HepG2 (cell line): ENCODE results near the gene NSFL1C. TPM values are rescaled to one million over a fixed set of nuclear protein-coding genes. Genes with fewer than 3 reads are reported as not detected.

Source experiments
- BCL6 ChIP-seq: IDR thresholded peaks from 2 replicates; pipeline ENCODE4 v1.6.1; 2016; ENCODE audit warnings: missing genetic modification reagents, missing compliant biosample characterization
- CEBPG ChIP-seq: IDR thresholded peaks from 2 replicates; pipeline ENCODE4 v1.6.1; 2016
- HIVEP1 ChIP-seq: sonication (generic); formaldehyde crosslinking; IDR thresholded peaks from 2 replicates; pipeline ENCODE4 v1.4.0; 2020; ENCODE audit warnings: mild to moderate bottlenecking, missing genetic modification reagents
- MAZ ChIP-seq, 2 experiments: sonication (generic) in 1 of 2; formaldehyde crosslinking in 1 of 2; IDR thresholded peaks; 2 replicates each; pipeline versions ENCODE4 v1.5.0 to v1.6.1; 2012 to 2020; ENCODE audit warnings: low read depth in 2 of 2, mild to moderate bottlenecking in 2 of 2, borderline replicate concordance in 1 of 2, improper control_type of control experiment in 1 of 2, low read length in 1 of 2, missing genetic modification reagents in 1 of 2, moderate library complexity in 1 of 2
- SRF ChIP-seq: IDR thresholded peaks from 2 replicates; pipeline ENCODE4 v1.6.1; 2011; ENCODE audit warnings: mild to moderate bottlenecking, low read depth, low read length, moderate library complexity
- TBX2 ChIP-seq: sonication (generic); formaldehyde crosslinking; IDR thresholded peaks from 2 replicates; pipeline ENCODE4 v1.5.0; 2020; ENCODE audit warnings: missing genetic modification reagents, mild to moderate bottlenecking, borderline replicate concordance
- XBP1 ChIP-seq: sonication (generic); formaldehyde crosslinking; IDR thresholded peaks from 2 replicates; pipeline ENCODE4 v1.5.0; 2020; ENCODE audit warnings: missing genetic modification reagents
- ZFP1 ChIP-seq: IDR thresholded peaks from 2 replicates; pipeline ENCODE4 v1.6.1; 2016
- ZNF335 ChIP-seq: sonication (generic); formaldehyde crosslinking; IDR thresholded peaks from 2 replicates; pipeline ENCODE4 v1.4.0; 2020; ENCODE audit warnings: missing genetic modification reagents
- ZNF749 ChIP-seq: sonication (generic); formaldehyde crosslinking; IDR thresholded peaks from 2 replicates; pipeline ENCODE4 v1.8.0; 2022; ENCODE audit warnings: mild to moderate bottlenecking, missing genetic modification reagents, moderate library complexity, borderline replicate concordance
- ZNF83 ChIP-seq: sonication (generic); formaldehyde crosslinking; IDR thresholded peaks from 2 replicates; pipeline ENCODE4 v1.4.0; 2020; ENCODE audit warnings: missing genetic modification reagents, mild to moderate bottlenecking, borderline replicate concordance
- ZSCAN22 ChIP-seq: sonication (generic); formaldehyde crosslinking; IDR thresholded peaks from 2 replicates; pipeline ENCODE4 v1.4.0; 2020; ENCODE audit warnings: mild to moderate bottlenecking, missing genetic modification reagents
- polyA plus RNA-seq, 8 experiments: library from polyadenylated mRNA; depleted of rRNA in 3 of 8; stranded (reverse) in 7 of 8; unstranded in 1 of 8; fragments of >200 nt; fragmentation: Illumina TruSeq in 4 of 8; extraction: Trizol in 4 of 8; gene quantifications; 2 replicates each; pipeline versions ENCODE4 v1.2.1 to v1.2.3, GENCODE V29; 2011 to 2016; ENCODE audit warnings: low read depth in 4 of 8, missing spikeins in 1 of 8, mixed read lengths in 1 of 8; ENCODE audit not compliant: insufficient read depth in 1 of 8
- total RNA-seq, 5 experiments: library from RNA; depleted of rRNA; stranded (reverse); fragments of >200 nt; fragmentation: Illumina TruSeq; extraction: Trizol; gene quantifications; 2 replicates each; pipeline ENCODE4 v1.2.3, GENCODE V29; 2016; ENCODE audit warnings: low read depth in 1 of 5
- TF ChIP-seq, protein P1 (sequence below): sonication (generic); formaldehyde crosslinking; IDR thresholded peaks from 2 replicates; pipeline ENCODE4 v1.8.1; 2022; ENCODE audit warnings: low read depth, mild to moderate bottlenecking, missing genetic modification reagents
- TF ChIP-seq, protein P2 (sequence below): sonication (generic); formaldehyde crosslinking; IDR thresholded peaks from 2 replicates; pipeline ENCODE4 v1.4.0; 2020; ENCODE audit warnings: mild to moderate bottlenecking, missing genetic modification reagents
- TF ChIP-seq, protein P3 (sequence below): sonication (generic); formaldehyde crosslinking; conservative IDR thresholded peaks from 2 replicates; pipeline ENCODE4 v1.5.0; 2020; ENCODE audit warnings: missing genetic modification reagents

The NSFL1C gene
- total and polyA plus RNA-seq, 2 of the 13 experiments (the other 11 are each of a cell fraction or from before 2014, with no cell fraction given): 22.9 to 62.7 TPM

DNA sequence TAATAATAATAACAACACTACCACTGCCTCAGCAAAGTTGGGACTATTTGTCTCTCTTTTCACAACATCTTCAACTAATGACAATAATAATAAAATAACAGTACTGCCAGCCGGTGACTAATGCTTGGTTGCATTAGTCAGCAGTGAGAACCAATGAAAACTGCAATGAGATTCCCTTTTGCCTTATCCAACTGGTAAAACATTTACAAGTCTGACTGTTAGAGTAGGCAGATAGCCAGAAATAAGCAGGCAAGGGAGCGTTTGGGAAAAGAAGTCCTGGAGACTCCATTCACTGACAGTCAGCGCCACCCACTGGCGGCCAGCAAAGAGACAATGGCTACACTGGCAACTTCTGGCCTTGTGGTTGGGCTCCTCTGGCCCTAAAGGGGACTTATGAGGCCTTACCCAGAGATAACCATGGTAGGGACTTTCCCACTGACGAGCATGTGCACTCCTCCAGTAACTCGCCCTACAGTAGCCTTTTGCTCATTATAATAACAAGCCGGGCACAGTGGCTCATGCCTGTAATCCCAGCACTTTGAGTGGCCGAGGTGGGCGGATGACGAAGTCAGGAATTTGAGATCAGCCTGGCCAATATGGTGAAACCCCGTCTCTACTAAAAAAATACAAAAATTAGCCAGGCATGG, 3.4 kb upstream of the NSFL1C start (continued):
- no peak for TF ChIP-seq SRF
- TF ChIP-seq, protein P1, sequence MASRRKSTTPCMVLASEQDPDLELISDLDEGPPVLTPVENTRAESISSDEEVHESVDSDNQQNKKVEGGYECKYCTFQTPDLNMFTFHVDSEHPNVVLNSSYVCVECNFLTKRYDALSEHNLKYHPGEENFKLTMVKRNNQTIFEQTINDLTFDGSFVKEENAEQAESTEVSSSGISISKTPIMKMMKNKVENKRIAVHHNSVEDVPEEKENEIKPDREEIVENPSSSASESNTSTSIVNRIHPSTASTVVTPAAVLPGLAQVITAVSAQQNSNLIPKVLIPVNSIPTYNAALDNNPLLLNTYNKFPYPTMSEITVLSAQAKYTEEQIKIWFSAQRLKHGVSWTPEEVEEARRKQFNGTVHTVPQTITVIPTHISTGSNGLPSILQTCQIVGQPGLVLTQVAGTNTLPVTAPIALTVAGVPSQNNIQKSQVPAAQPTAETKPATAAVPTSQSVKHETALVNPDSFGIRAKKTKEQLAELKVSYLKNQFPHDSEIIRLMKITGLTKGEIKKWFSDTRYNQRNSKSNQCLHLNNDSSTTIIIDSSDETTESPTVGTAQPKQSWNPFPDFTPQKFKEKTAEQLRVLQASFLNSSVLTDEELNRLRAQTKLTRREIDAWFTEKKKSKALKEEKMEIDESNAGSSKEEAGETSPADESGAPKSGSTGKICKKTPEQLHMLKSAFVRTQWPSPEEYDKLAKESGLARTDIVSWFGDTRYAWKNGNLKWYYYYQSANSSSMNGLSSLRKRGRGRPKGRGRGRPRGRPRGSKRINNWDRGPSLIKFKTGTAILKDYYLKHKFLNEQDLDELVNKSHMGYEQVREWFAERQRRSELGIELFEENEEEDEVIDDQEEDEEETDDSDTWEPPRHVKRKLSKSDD (CRISPR knock-in tag): no peak
- TF ChIP-seq BCL6 (CRISPR knock-in tag): peak; percentile 53
- TF ChIP-seq, protein P2, sequence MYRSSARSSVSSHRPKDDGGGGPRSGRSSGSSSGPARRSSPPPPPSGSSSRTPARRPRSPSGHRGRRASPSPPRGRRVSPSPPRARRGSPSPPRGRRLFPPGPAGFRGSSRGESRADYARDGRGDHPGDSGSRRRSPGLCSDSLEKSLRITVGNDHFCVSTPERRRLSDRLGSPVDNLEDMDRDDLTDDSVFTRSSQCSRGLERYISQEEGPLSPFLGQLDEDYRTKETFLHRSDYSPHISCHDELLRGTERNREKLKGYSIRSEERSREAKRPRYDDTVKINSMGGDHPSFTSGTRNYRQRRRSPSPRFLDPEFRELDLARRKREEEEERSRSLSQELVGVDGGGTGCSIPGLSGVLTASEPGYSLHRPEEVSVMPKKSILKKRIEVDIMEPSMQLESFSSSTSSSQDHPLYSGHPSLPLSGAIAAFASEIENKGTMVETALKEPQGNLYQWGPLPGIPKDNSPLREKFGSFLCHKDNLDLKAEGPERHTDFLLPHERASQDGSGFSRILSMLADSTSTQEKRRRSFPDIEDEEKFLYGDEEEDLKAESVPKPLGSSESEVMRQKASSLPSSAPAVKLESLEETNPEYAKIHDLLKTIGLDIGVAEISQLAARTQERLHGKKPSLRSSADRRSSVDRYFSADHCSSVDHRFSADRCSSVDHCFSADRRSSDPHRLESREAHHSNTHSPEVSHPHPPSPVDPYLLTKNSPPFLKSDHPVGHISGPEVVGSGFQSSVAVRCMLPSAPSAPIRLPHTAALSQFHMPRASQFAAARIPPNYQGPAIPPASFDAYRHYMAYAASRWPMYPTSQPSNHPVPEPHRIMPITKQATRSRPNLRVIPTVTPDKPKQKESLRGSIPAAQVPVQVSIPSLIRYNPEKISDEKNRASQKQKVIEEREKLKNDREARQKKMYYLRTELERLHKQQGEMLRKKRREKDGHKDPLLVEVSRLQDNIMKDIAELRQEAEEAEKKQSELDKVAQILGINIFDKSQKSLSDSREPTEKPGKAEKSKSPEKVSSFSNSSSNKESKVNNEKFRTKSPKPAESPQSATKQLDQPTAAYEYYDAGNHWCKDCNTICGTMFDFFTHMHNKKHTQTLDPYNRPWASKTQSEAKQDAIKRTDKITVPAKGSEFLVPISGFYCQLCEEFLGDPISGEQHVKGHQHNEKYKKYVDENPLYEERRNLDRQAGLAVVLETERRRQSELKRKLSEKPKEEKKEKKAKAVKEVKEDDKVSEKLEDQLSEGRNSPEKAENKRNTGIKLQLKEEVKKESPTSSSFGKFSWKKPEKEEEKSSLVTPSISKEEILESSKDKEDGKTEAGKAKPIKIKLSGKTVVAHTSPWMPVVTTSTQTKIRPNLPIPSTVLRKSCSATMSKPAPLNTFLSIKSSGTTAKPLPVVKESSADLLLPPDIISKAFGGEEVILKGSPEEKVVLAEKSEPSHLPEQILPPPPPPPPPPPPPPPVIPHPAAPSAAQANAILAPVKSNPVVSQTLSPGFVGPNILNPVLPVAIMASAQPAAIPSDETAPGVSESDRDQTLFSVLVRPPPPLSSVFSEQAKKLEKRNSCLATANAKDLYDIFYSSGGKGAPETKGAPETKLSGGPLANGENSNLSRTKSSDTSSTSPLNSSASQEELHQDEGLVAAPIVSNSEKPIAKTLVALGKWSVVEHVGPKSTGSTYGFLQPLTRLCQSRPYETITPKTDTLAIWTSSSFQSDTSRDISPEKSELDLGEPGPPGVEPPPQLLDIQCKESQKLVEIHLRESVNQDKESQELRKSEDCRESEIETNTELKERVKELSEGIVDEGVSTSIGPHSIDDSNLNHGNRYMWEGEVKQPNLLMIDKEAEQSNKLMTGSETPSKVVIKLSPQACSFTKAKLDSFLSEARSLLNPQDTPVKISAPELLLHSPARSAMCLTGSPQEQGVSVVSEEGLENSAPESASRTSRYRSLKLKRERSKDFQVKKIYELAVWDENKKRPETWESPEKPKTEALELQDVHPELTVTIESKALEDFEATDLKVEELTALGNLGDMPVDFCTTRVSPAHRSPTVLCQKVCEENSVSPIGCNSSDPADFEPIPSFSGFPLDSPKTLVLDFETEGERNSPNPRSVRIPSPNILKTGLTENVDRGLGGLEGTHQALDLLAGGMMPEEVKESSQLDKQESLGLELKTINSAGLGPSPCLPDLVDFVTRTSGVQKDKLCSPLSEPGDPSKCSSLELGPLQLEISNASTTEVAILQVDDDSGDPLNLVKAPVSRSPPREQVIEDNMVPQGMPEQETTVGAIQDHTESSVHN (CRISPR knock-in tag): 0 out of 2 replicates have a peak, but pooled peaks have one; percentile 40
- TF ChIP-seq MAZ (IDR thresholded peaks at IDR 0.05; ENCODE audit: borderline replicate concordance, low read depth, low read length): no peak
- TF ChIP-seq MAZ (CRISPR knock-in tag; IDR thresholded peaks at IDR 0.05; ENCODE audit: low read depth): peak; percentile 34; the same call in 1 of the 2 replicates
- TF ChIP-seq XBP1 (CRISPR knock-in tag): no peak
- no peak; the same call in 1 of the 2 replicates for TF ChIP-seq ZFP1 (CRISPR knock-in tag)
- no peak for TF ChIP-seq ZSCAN22 (CRISPR knock-in tag)
- TF ChIP-seq TBX2 (CRISPR knock-in tag): no peak
- peak; percentile 89; the same call in 1 of the 2 replicates for TF ChIP-seq ZNF83
- TF ChIP-seq CEBPG (CRISPR knock-in tag): peak; percentile 59; the same call in 1 of the 2 replicates
- TF ChIP-seq HIVEP1 (CRISPR knock-in tag): no peak
- TF ChIP-seq, protein P3, sequence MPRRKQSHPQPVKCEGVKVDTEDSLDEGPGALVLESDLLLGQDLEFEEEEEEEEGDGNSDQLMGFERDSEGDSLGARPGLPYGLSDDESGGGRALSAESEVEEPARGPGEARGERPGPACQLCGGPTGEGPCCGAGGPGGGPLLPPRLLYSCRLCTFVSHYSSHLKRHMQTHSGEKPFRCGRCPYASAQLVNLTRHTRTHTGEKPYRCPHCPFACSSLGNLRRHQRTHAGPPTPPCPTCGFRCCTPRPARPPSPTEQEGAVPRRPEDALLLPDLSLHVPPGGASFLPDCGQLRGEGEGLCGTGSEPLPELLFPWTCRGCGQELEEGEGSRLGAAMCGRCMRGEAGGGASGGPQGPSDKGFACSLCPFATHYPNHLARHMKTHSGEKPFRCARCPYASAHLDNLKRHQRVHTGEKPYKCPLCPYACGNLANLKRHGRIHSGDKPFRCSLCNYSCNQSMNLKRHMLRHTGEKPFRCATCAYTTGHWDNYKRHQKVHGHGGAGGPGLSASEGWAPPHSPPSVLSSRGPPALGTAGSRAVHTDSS (CRISPR knock-in tag): no peak
- no peak for TF ChIP-seq ZNF335
- no peak for TF ChIP-seq ZNF749
